HG03135 (cell line): Measurements from ENCODE around the gene KCP.
"Not testable (repeated sequence)": the region's sequence is repeated elsewhere in the genome, so short reads cannot be mapped to it uniquely, and the experiment has no call there.

Experiments
- ATAC-seq: cut with Tn5 transposase; IDR thresholded peaks from one replicate; pipeline ENCODE4 v1.9.1; 2021; ENCODE audit warnings: mild to moderate bottlenecking, moderate library complexity; ENCODE audit not compliant: unreplicated experiment

Gene KCP

GRCh38 chr7:128922496-128923410 is 12.2 kb upstream of the KCP start:
- ATAC-seq, result no peak

GRCh38 chr7:128921866-128922440 is 11.4 kb upstream of the KCP start:
- ATAC-seq, result no peak

GRCh38 chr7:128920913-128921582 is 10.5 kb upstream of the KCP start:
- no peak for ATAC-seq

- no peak for ATAC-seq
These were observed 9.6 kb upstream of the KCP start for GRCh38 chr7:128919881-128920799.

GRCh38 chr7:128919241-128919640 is 8.7 kb upstream of the KCP start:
- no peak for ATAC-seq

- ATAC-seq, result no peak
These were observed 7.6 kb upstream of the KCP start for GRCh38 chr7:128918016-128918665.

- no peak for ATAC-seq
These were observed 6.6 kb upstream of the KCP start for GRCh38 chr7:128917122-128917521.

- ATAC-seq, result no peak
These were observed 6.1 kb upstream of the KCP start for GRCh38 chr7:128916643-128916915.

- no peak for ATAC-seq
These were observed 5.5 kb upstream of the KCP start for GRCh38 chr7:128915841-128916642.

GRCh38 chr7:128915271-128915819 is 4.8 kb upstream of the KCP start:
- ATAC-seq, result no peak

GRCh38 chr7:128914566-128915151 is 4.2 kb upstream of the KCP start:
- peak; percentile 56 for ATAC-seq

- no peak for ATAC-seq
These were observed 3.5 kb upstream of the KCP start for GRCh38 chr7:128913870-128914565.

GRCh38 chr7:128912709-128913495 is 2.4 kb upstream of the KCP start:
- not testable (repeated sequence) for ATAC-seq

- no peak for ATAC-seq
These were observed 1.8 kb upstream of the KCP start for GRCh38 chr7:128912281-128912680.

- no peak for ATAC-seq
These were observed 1.0 kb upstream of the KCP start for GRCh38 chr7:128911423-128912031.

GRCh38 chr7:128909625-128910568 is 612 bp downstream of the KCP start:
- no peak for ATAC-seq
